Measurements from ENCODE around the gene ZMYND10. TPM values are rescaled to one million over a fixed set of nuclear protein-coding genes. Genes with fewer than 3 reads are reported as not detected.

ZMYND10 gene
- total and polyA plus RNA-seq, 5 donors from 2014 or later: 0.09 to 1.6 TPM; not detected in 3

GRCh38 chr3:50355829-50356552 lies 10.5 kb upstream of the ZMYND10 start:
- no peaks in the 10 kb centered on the region for H3K27me3 Mint-ChIP-seq
- peak overlapping the region; percentile 90 to 99 (median 94) for H3K4me3 Mint-ChIP-seq
- DNase-seq (no peak), ATAC-seq (ENCODE audit: low read depth in 2 of 2) (no peak)
- H3K36me3 Mint-ChIP-seq: peaks cover 19% of the 10 kb centered on the region
- Histone ChIP-seq H3K27ac (ENCODE audit: insufficient read depth, low read length, poor library complexity, severe bottlenecking) (no peak overlapping the region), H3K9me3 (ENCODE audit: control insufficient read depth in 2 of 2, low read length in 2 of 2) (no peaks in the 10 kb centered on the region), H3K36me3 (ENCODE audit: control insufficient read depth, insufficient read depth, low read length) (peaks cover 40% of the 10 kb centered on the region), H3K4me1 (ENCODE audit: control insufficient read depth, insufficient read depth, low read length, poor library complexity, severe bottlenecking) (peaks cover 49% of the 10 kb centered on the region), H3K27me3 (ENCODE audit: control insufficient read depth, insufficient read depth, low read length) (no peaks in the 10 kb centered on the region), H3K4me3 (ENCODE audit: low read depth, low read length) (peak overlapping the region; percentile 71)
- H3K9me3 Mint-ChIP-seq: no peaks in the 10 kb centered on the region
- H3K4me1 Mint-ChIP-seq: peaks cover 0 to 77% (median 37%) of the 10 kb centered on the region in 4 donors
- H3K27ac Mint-ChIP-seq: peak overlapping the region in 1 of 3 donors; percentile 26

- ATAC-seq (ENCODE audit: low read depth in 2 of 2): no peak
- peaks cover 57% of the 10 kb centered on the region for H3K4me1 ChIP-seq (ENCODE audit: control insufficient read depth, insufficient read depth, low read length, poor library complexity, severe bottlenecking)
- peaks cover 0 to 83% (median 46%) of the 10 kb centered on the region in 4 donors for H3K4me1 Mint-ChIP-seq
- no peaks in the 10 kb centered on the region for H3K9me3 ChIP-seq (ENCODE audit: control insufficient read depth in 2 of 2, low read length in 2 of 2)
- H3K27ac ChIP-seq (ENCODE audit: insufficient read depth, low read length, poor library complexity, severe bottlenecking): no peak overlapping the region
- H3K4me3 Mint-ChIP-seq: peak overlapping the region in 2 of 4 donors; percentile 23 to 27
- H3K27ac Mint-ChIP-seq: no peak overlapping the region
- no peaks in the 10 kb centered on the region for H3K27me3 Mint-ChIP-seq
- H3K36me3 ChIP-seq (ENCODE audit: control insufficient read depth, insufficient read depth, low read length): peaks cover 40% of the 10 kb centered on the region
- H3K4me3 ChIP-seq (ENCODE audit: low read depth, low read length): no peak overlapping the region
- DNase-seq: no peak
- H3K9me3 Mint-ChIP-seq: no peaks in the 10 kb centered on the region
- peaks cover 19% of the 10 kb centered on the region for H3K36me3 Mint-ChIP-seq
- no peaks in the 10 kb centered on the region for H3K27me3 ChIP-seq (ENCODE audit: control insufficient read depth, insufficient read depth, low read length)
Measured at GRCh38 chr3:50354850-50355249, 9.3 kb upstream of the ZMYND10 start.

- Mint-ChIP-seq H3K27me3 (no peaks in the 10 kb centered on the region), H3K4me3 (peak overlapping the region; percentile 19 to 51 (median 29)), H3K4me1 (peaks cover 0 to 83% (median 46%) of the 10 kb centered on the region in 4 donors), H3K27ac (peak overlapping the region in 1 of 3 donors; percentile 60), H3K9me3 (no peaks in the 10 kb centered on the region), H3K36me3 (peaks cover 19% of the 10 kb centered on the region)
- H3K27ac ChIP-seq (ENCODE audit: insufficient read depth, low read length, poor library complexity, severe bottlenecking): no peak overlapping the region
- no peak for ATAC-seq (ENCODE audit: low read depth in 2 of 2)
- peaks cover 59% of the 10 kb centered on the region for H3K4me1 ChIP-seq (ENCODE audit: control insufficient read depth, insufficient read depth, low read length, poor library complexity, severe bottlenecking)
- DNase-seq: no peak
- H3K36me3 ChIP-seq (ENCODE audit: control insufficient read depth, insufficient read depth, low read length): peaks cover 41% of the 10 kb centered on the region
- H3K27me3 ChIP-seq (ENCODE audit: control insufficient read depth, insufficient read depth, low read length): no peaks in the 10 kb centered on the region
- no peaks in the 10 kb centered on the region for H3K9me3 ChIP-seq (ENCODE audit: control insufficient read depth in 2 of 2, low read length in 2 of 2)
- no peak overlapping the region for H3K4me3 ChIP-seq (ENCODE audit: low read depth, low read length)
Measured at GRCh38 chr3:50354186-50354764, 8.7 kb upstream of the ZMYND10 start.

- no peaks in the 10 kb centered on the region for H3K9me3 Mint-ChIP-seq
- H3K4me3 Mint-ChIP-seq: peak overlapping the region in 1 of 4 donors; percentile 84
- H3K9me3 ChIP-seq (ENCODE audit: control insufficient read depth in 2 of 2, low read length in 2 of 2): no peaks in the 10 kb centered on the region
- DNase-seq: no peak
- peaks cover 45% of the 10 kb centered on the region for H3K36me3 ChIP-seq (ENCODE audit: control insufficient read depth, insufficient read depth, low read length)
- peaks cover 58% of the 10 kb centered on the region for H3K4me1 ChIP-seq (ENCODE audit: control insufficient read depth, insufficient read depth, low read length, poor library complexity, severe bottlenecking)
- no peak overlapping the region for H3K4me3 ChIP-seq (ENCODE audit: low read depth, low read length)
- peaks cover 0 to 88% (median 52%) of the 10 kb centered on the region in 4 donors for H3K4me1 Mint-ChIP-seq
- no peak overlapping the region for H3K27ac ChIP-seq (ENCODE audit: insufficient read depth, low read length, poor library complexity, severe bottlenecking)
- H3K27me3 Mint-ChIP-seq: no peaks in the 10 kb centered on the region
- peaks cover 19% of the 10 kb centered on the region for H3K36me3 Mint-ChIP-seq
- H3K27ac Mint-ChIP-seq: no peak overlapping the region
- H3K27me3 ChIP-seq (ENCODE audit: control insufficient read depth, insufficient read depth, low read length): no peaks in the 10 kb centered on the region
- ATAC-seq (ENCODE audit: low read depth in 2 of 2): no peak
Measured at GRCh38 chr3:50353245-50354004, 7.9 kb upstream of the ZMYND10 start.

- no peak for ATAC-seq (ENCODE audit: low read depth in 2 of 2)
- Mint-ChIP-seq H3K4me1 (peaks cover 0 to 88% (median 48%) of the 10 kb centered on the region in 4 donors), H3K27me3 (no peaks in the 10 kb centered on the region), H3K36me3 (peaks cover 20% of the 10 kb centered on the region), H3K4me3 (peak overlapping the region; percentile 13 to 84 (median 47)), H3K27ac (peak overlapping the region in 1 of 3 donors; percentile 20), H3K9me3 (no peaks in the 10 kb centered on the region)
- Histone ChIP-seq H3K4me3 (ENCODE audit: low read depth, low read length) (no peak overlapping the region), H3K4me1 (ENCODE audit: control insufficient read depth, insufficient read depth, low read length, poor library complexity, severe bottlenecking) (peaks cover 51% of the 10 kb centered on the region), H3K27me3 (ENCODE audit: control insufficient read depth, insufficient read depth, low read length) (no peaks in the 10 kb centered on the region), H3K36me3 (ENCODE audit: control insufficient read depth, insufficient read depth, low read length) (peaks cover 51% of the 10 kb centered on the region), H3K27ac (ENCODE audit: insufficient read depth, low read length, poor library complexity, severe bottlenecking) (peak overlapping the region; percentile 26), H3K9me3 (ENCODE audit: control insufficient read depth in 2 of 2, low read length in 2 of 2) (no peaks in the 10 kb centered on the region)
- DNase-seq: peak in 1 of 3 donors; percentile 41
Measured at GRCh38 chr3:50352781-50353180, 7.2 kb upstream of the ZMYND10 start.

- peak overlapping the region; percentile 83 for H3K4me3 ChIP-seq (ENCODE audit: low read depth, low read length)
- peaks cover 50% of the 10 kb centered on the region for H3K36me3 ChIP-seq (ENCODE audit: control insufficient read depth, insufficient read depth, low read length)
- DNase-seq: no peak
- no peaks in the 10 kb centered on the region for H3K27me3 ChIP-seq (ENCODE audit: control insufficient read depth, insufficient read depth, low read length)
- peaks cover 47% of the 10 kb centered on the region for H3K4me1 ChIP-seq (ENCODE audit: control insufficient read depth, insufficient read depth, low read length, poor library complexity, severe bottlenecking)
- ATAC-seq (ENCODE audit: low read depth in 2 of 2): no peak
- no peaks in the 10 kb centered on the region for H3K9me3 ChIP-seq (ENCODE audit: control insufficient read depth in 2 of 2, low read length in 2 of 2)
- Mint-ChIP-seq H3K27me3 (no peaks in the 10 kb centered on the region), H3K27ac (peak overlapping the region; percentile 98 to 99 (median 99)), H3K9me3 (no peaks in the 10 kb centered on the region), H3K4me1 (peaks cover 5 to 87% (median 44%) of the 10 kb centered on the region in 4 donors), H3K36me3 (peaks cover 16% of the 10 kb centered on the region), H3K4me3 (peak overlapping the region; percentile 91 to 97 (median 96))
- H3K27ac ChIP-seq (ENCODE audit: insufficient read depth, low read length, poor library complexity, severe bottlenecking): peak overlapping the region; percentile 93
Measured at GRCh38 chr3:50351323-50351697, 5.8 kb upstream of the ZMYND10 start.

GRCh38 chr3:50350527-50351322 lies 5.2 kb upstream of the ZMYND10 start, which contains the start of the genes CYB561D2 and NPRL2:
TSS of gene CYB561D2 (plus strand) at chr3:50350862. CDS start at chr3:50351434, 572 bp downstream.
TSS of gene NPRL2 (minus strand) at chr3:50350775. CDS start at chr3:50350652, 123 bp downstream.
- peaks cover 46% of the 10 kb centered on the region for H3K4me1 ChIP-seq (ENCODE audit: control insufficient read depth, insufficient read depth, low read length, poor library complexity, severe bottlenecking)
- peak; percentile 98 to 99 (median 99) for DNase-seq
- H3K36me3 Mint-ChIP-seq: peaks cover 16% of the 10 kb centered on the region
- ATAC-seq (ENCODE audit: low read depth in 2 of 2): peak; percentile 86 to 87
- peak within 1 kb of the TSS; percentile 83 for H3K4me3 ChIP-seq (ENCODE audit: low read depth, low read length)
- H3K27ac Mint-ChIP-seq: peak within 1 kb of the TSS; percentile 98 to 99 (median 99)
- H3K27me3 ChIP-seq (ENCODE audit: control insufficient read depth, insufficient read depth, low read length): no peaks in the 10 kb centered on the region
- H3K9me3 Mint-ChIP-seq: no peaks in the 10 kb centered on the region
- H3K27ac ChIP-seq (ENCODE audit: insufficient read depth, low read length, poor library complexity, severe bottlenecking): peak within 1 kb of the TSS; percentile 93
- H3K27me3 Mint-ChIP-seq: no peaks in the 10 kb centered on the region
- peaks cover 45% of the 10 kb centered on the region for H3K36me3 ChIP-seq (ENCODE audit: control insufficient read depth, insufficient read depth, low read length)
- peak within 1 kb of the TSS; percentile 91 to 97 (median 96) for H3K4me3 Mint-ChIP-seq
- H3K9me3 ChIP-seq (ENCODE audit: control insufficient read depth in 2 of 2, low read length in 2 of 2): no peaks in the 10 kb centered on the region
- peaks cover 5 to 87% (median 44%) of the 10 kb centered on the region in 4 donors for H3K4me1 Mint-ChIP-seq

Measured in CD4-positive, CD25-positive, alpha-beta regulatory T cell (primary cell).